ENCODE data around the gene ISL2.

- TF ChIP-seq CTCF (IDR thresholded peaks at IDR 0.05; ENCODE audit: insufficient read depth, low read length, poor library complexity, severe bottlenecking) (no peak), EZH2phosphoT487 (conservative IDR thresholded peaks at IDR 0.05; ENCODE audit: low read length) (no peak)
Observed at GRCh38 chr15:76340198-76340802, 3.7 kb downstream of the ISL2 start.

Measured in SU-DHL-6 (cell line).